ENCODE measurements around the gene HEG1. TPM values are rescaled to one million over a fixed set of nuclear protein-coding genes. Genes with fewer than 3 reads are reported as not detected.
A peak's percentile ranks its signal among the peaks of the same experiment; 100 is the strongest.

Gene HEG1
- total and polyA plus RNA-seq, 2 of the 13 experiments (the other 11 are each of a cell fraction or from before 2014, with no cell fraction given), result 10.7 to 18.2 TPM

- no peak for TF ChIP-seq TIGD3 (CRISPR knock-in tag; IDR thresholded peaks at IDR 0.05; ENCODE audit: borderline replicate concordance)
- TF ChIP-seq ZNF629 (CRISPR knock-in tag; conservative IDR thresholded peaks at IDR 0.05), result peak; percentile 46; the same call in 1 of the 2 replicates
- peak; percentile 71 for TF ChIP-seq ASH2L (IDR thresholded peaks at IDR 0.05; ENCODE audit: insufficient read length, low read depth, low read length)
- peak; percentile 54; the same call in 1 of the 2 replicates for TF ChIP-seq IRF9 (CRISPR knock-in tag; IDR thresholded peaks at IDR 0.05; ENCODE audit: borderline replicate concordance)
- TF ChIP-seq ZNF136 (CRISPR knock-in tag; IDR thresholded peaks at IDR 0.05; ENCODE audit: low read depth), result no peak
- peak; percentile 55; the same call in 1 of the 2 replicates for TF ChIP-seq ZNF280D (CRISPR knock-in tag; IDR thresholded peaks at IDR 0.05)
- TF ChIP-seq RBAK (CRISPR knock-in tag; IDR thresholded peaks at IDR 0.05), result no peak
- no peak for TF ChIP-seq MXD1 (CRISPR knock-in tag; IDR thresholded peaks at IDR 0.05)
- no peak for TF ChIP-seq PTBP1 (IDR thresholded peaks at IDR 0.05; ENCODE audit: low read depth, low read length, poor library complexity, severe bottlenecking)
- TF ChIP-seq ZNF740 (CRISPR knock-in tag; IDR thresholded peaks at IDR 0.05), result no peak
- peak; percentile 78 to 86 for TF ChIP-seq MAFK (conservative IDR thresholded peaks at IDR 0.05 in 1 of 2, IDR thresholded peaks at IDR 0.05 in 1 of 2; ENCODE audit: low read length in 2 of 2)
- peak in 1 of 2 experiments; percentile 85; a peak in 2 of 4 replicates for TF ChIP-seq POLR2A (IDR thresholded peaks at IDR 0.05; ENCODE audit: insufficient read depth in 1 of 2, low read depth in 2 of 2, low read length in 2 of 2)
- no peak for TF ChIP-seq EEA1 (CRISPR knock-in tag; IDR thresholded peaks at IDR 0.05; ENCODE audit: borderline replicate concordance)
- TF ChIP-seq TOE1 (CRISPR knock-in tag; IDR thresholded peaks at IDR 0.05), result no peak
- TF ChIP-seq MAF1 (CRISPR knock-in tag; IDR thresholded peaks at IDR 0.05; ENCODE audit: borderline replicate concordance), result no peak
- TF ChIP-seq POLR2G (IDR thresholded peaks at IDR 0.05; ENCODE audit: low read depth, low read length), result peak; percentile 32; the same call in 1 of the 2 replicates
- TF ChIP-seq ELF1 (CRISPR knock-in tag; IDR thresholded peaks at IDR 0.05), result peak; percentile 48; the same call in 1 of the 2 replicates
- no peak for TF ChIP-seq ZNF607 (CRISPR knock-in tag; IDR thresholded peaks at IDR 0.05; ENCODE audit: borderline replicate concordance)
- no peak for TF ChIP-seq NFE2L2 (IDR thresholded peaks at IDR 0.05; ENCODE audit: low read length)
- TF ChIP-seq TEAD3 (CRISPR knock-in tag; optimal IDR thresholded peaks at IDR 0.05; ENCODE audit: borderline replicate concordance), result peak; percentile 99
- TF ChIP-seq MZF1 (CRISPR knock-in tag; IDR thresholded peaks at IDR 0.05; ENCODE audit: borderline replicate concordance), result peak; percentile 71; the same call in 1 of the 2 replicates
- no peak for TF ChIP-seq ZMAT5 (CRISPR knock-in tag; IDR thresholded peaks at IDR 0.05; ENCODE audit: borderline replicate concordance, low read depth)
Measured at GRCh38 chr3:125003369-125003853, 52.4 kb downstream of the HEG1 start (continued).

Data from HepG2 (cell line).